Inferior parietal cortex (tissue), 1 donor: ENCODE results near the gene LARP7.
"Not testable (repeated sequence)": the region's sequence is repeated elsewhere in the genome, so short reads cannot be mapped to it uniquely, and the experiment has no call there.

Experiments
- DNase-seq: peaks from one replicate; pipeline ENCODE4 v3.0.0-alpha.2; 2016; ENCODE audit errors: extremely low spot score

LARP7 gene

GRCh38 chr4:112650332-112650731, 13.4 kb downstream of the LARP7 start:
- no peak for DNase-seq

- no peak for DNase-seq
Measured at GRCh38 chr4:112651641-112652040, 14.7 kb downstream of the LARP7 start.

GRCh38 chr4:112652216-112652615, 15.3 kb downstream of the LARP7 start:
- no peak for DNase-seq

GRCh38 chr4:112655270-112655669, 18.3 kb downstream of the LARP7 start:
- DNase-seq, result no peak

- DNase-seq, result not testable (repeated sequence)
Measured at GRCh38 chr4:112656115-112656514, 19.2 kb downstream of the LARP7 start.

- DNase-seq, result no peak
Measured at GRCh38 chr4:112664611-112665010, 27.7 kb downstream of the LARP7 start.

GRCh38 chr4:112668131-112668530, 31.2 kb downstream of the LARP7 start:
- DNase-seq, result no peak

- DNase-seq, result no peak
Measured at GRCh38 chr4:112673076-112673475, 36.1 kb downstream of the LARP7 start.

- no peak for DNase-seq
Measured at GRCh38 chr4:112673686-112674085, 36.7 kb downstream of the LARP7 start.

GRCh38 chr4:112674376-112674775, 37.4 kb downstream of the LARP7 start:
- DNase-seq, result no peak

- DNase-seq, result no peak
Measured at GRCh38 chr4:112677519-112678091, 40.7 kb downstream of the LARP7 start.

GRCh38 chr4:112680996-112681395, 44.1 kb downstream of the LARP7 start:
- DNase-seq, result no peak

GRCh38 chr4:112693507-112693906, 56.6 kb downstream of the LARP7 start:
- no peak for DNase-seq

- no peak for DNase-seq
Measured at GRCh38 chr4:112700679-112701078, 63.7 kb downstream of the LARP7 start.

- no peak for DNase-seq
Measured at GRCh38 chr4:112702892-112703291, 65.9 kb downstream of the LARP7 start.

- DNase-seq, result no peak
Measured at GRCh38 chr4:112704322-112704721, 67.4 kb downstream of the LARP7 start.

GRCh38 chr4:112704991-112705845, 68.3 kb downstream of the LARP7 start:
- DNase-seq, result peak; percentile 27

- DNase-seq, result peak; percentile 40
Measured at GRCh38 chr4:112705891-112706839, 69.2 kb downstream of the LARP7 start.

- peak; percentile 16 for DNase-seq
Measured at GRCh38 chr4:112706840-112707207, 69.9 kb downstream of the LARP7 start.
